MV-4-11 (cell line): ENCODE measurements around the gene MAN1A2.
"Not testable (repeated sequence)": the region's sequence is repeated elsewhere in the genome, so short reads cannot be mapped to it uniquely, and the experiment has no call there.

Experiments
- DNase-seq: peaks from one replicate; lab custom pipeline; 2025; lab: John Stamatoyannopoulos, UW

Gene MAN1A2

DNA sequence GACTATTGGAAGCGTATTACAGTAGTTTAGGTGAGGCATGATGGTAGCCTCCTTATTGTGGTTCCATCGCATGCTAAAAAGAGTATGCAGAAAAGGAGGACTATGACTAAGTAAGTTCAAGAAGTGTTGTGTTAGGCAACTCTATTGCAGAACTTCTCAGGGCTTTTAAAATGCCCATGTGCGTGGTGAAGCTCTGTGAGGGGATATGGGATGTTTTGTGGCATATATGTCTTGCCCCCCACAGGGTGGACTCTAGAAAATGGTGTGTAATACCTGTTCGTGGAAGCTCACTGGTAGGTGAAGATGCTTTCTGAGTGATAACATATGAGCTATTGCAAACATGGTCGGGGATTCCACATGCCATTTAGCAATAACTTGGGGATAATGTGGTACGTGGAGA lies 31.7 kb downstream of the MAN1A2 start:
- DNase-seq = peak; percentile 24

DNA sequence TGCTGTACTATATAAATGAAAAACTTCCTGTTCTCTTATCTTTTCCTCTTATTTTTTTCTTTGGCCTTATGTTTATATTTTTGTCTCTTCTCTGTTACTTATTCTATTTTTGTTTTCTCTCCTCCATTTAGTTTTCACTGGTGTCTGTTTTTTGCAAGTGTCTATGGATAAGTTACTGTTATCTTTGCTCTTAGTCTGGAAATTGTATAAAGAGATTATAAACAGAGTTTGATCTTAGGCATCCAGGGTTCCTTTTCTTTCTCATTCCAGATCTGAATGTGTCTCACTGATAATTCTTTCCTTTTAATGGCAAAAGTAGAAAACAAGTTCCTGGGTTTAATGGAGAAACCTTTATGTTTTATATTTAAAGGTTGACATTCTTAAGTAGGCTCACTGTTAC lies 34.5 kb downstream of the MAN1A2 start:
- no peak for DNase-seq

DNA sequence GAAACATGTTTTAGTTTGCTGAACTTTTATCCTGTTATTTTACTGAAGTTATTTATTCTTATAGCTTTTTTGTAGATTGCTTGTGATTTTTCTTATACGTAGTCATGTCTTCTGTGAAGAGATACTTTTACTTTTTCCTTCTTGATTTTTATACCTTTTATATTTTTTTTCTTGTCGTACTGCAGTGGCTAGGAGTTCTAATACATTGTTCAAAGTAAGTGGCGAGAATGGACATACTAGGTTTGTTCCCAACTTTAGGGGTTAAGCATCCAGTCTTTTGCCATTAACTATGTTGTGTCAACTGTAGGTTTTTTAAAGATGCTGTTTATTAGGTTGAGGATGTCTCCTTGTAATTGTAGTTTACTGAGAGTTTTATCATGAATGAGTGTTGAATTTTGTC lies 36.3 kb downstream of the MAN1A2 start:
- DNase-seq = no peak

DNA sequence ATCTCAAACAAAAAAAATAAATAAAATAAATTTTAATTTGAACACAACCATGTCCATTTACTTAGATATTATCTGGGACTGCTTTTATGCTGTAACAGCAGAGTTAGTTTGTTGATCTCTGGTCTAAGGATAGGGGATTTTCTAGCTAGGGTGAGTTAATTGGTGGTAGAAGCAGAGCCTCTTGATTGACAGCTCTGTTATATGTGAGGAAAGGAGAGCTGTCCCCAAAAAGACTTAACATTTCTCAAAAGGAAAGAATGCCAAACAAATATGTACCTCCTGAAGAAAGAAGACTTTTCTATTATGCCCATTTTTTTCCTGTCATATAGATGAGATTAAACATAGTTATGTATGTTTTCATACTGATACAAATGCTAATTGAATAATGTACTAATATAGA lies 37.8 kb downstream of the MAN1A2 start:
- no peak for DNase-seq

DNA sequence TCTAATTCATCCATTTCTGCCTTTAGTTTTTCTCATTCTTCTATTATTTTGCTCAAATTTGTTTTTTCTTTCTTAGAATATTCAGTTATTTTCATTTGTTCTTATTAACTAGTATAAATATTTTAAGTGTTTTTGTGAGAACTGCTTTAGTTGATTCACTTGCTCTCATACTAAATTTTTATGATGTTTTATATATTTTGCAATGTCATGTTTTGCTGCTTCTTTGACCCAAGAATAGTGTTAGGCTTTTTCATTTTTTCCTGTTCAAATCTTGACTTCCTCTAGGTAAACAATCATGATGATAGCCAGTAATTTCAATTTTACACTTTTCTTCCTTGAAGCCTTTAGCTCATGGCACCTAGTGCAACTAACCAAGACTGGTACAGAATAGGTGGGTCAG lies 45.2 kb downstream of the MAN1A2 start:
- DNase-seq = no peak

DNA sequence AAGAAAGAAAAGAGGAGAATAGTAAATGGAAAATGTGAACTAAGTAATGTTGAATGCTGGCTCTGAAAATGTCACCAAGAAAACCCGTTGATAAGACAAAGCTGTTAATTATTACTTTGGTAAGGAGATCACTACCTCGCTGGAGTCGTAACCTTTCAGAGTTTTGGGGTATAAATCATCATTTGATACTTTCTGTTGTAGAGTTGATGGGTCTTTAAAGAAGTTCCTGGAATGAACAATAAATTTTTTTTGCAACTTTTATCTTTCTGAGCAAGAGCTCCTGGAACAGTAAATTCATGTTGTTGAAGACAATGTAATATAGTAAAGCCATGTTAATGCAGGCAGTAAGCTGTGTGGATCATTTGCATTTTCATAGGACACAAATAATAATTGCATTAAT lies 46.2 kb downstream of the MAN1A2 start:
- DNase-seq = no peak

DNA sequence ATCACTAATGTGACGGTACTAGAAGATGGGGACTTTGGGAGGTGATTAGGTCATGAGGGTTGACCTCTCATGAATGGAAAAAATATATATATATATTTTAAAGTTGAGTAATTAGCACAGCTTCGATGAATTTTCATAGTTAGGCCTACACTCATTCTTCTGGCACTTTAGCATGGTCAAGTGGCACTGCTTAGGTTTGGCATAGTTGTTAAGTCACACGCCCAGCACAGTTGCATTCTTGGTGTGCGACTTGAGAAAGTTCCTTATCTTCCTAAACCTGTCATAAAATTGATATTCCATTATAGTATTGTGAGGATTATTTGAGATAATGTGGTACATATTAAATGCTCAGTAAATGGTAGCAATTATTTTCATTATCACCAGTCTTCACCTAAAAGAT lies 47.7 kb downstream of the MAN1A2 start:
- DNase-seq = no peak

DNA sequence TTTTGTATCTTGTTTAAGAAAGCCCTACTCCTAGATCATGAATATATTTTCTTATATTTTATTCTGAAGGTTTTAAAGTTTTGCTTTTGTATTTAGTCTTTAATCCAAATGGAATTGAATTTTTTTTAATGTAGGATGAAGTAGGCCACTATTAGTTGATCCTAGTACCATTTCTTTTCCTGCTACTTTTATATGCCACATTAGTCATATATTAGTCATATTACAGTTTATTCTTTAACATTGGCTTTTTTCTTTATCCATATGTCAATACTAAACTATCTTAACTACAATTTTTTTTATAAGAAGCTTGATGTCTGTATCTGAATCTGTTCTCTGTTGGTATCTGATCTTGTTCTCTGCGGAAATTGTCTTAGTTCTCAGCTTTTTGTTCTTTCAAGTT lies 48.8 kb downstream of the MAN1A2 start:
- DNase-seq = no peak

DNA sequence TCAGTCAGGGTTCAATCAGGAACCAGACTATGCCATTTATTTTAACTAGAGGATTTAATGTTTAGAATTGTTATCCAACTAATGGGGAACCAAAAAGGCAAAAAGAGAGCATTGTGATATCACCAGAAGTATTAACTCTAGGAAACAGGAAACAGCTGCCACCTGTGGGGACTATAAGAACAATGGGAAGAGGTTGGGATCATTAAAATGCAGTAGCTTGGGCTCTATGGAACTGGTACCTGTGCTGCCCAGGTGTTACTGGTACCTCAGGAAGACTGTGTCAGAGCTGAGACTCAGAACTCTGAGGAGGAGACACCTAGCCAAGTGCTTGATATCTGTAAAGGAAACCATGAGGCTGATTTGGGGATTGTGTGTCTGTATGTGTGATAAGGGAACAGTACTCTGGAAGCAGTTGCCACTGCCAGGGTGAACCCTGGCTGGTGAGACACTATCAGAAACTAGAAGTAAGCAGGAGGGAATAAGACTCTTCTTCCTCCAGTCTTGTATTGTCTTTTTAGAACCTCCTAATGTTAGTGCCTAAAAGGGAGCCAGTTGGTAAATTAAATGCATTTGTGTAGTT lies 49.4 kb downstream of the MAN1A2 start:
- DNase-seq = no peak

DNA sequence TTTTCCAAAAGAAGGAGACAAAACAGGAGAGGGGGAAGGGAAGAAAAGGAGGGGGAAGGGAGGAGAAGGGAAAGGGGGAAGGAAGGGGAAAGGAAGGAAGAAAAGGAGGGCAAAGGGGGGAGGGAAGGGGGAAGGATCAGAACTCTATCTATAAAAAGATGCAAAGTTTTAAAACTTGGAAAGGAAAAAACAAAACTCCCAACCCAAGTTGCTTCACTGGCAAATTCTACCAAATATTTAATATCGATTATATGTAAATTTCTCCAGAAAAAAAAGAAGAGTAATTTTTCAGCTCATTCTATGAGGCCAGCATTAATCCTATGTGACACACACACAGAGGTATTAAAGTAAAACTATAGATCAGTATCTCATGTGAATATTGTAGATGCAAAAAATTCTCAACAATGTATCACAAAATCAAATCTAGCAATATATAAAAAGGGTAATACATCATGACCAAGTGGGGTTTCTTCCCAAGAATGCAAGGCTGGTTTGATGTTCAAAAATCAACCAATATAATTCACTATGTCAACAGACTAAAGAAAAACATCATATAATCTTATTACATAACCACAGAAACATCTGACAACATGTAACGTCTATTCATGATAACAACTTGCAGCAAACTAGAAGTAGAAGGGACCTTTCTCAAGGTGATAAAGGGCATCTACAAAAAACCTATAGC lies 57.9 kb downstream of the MAN1A2 start:
- no peak for DNase-seq

DNA sequence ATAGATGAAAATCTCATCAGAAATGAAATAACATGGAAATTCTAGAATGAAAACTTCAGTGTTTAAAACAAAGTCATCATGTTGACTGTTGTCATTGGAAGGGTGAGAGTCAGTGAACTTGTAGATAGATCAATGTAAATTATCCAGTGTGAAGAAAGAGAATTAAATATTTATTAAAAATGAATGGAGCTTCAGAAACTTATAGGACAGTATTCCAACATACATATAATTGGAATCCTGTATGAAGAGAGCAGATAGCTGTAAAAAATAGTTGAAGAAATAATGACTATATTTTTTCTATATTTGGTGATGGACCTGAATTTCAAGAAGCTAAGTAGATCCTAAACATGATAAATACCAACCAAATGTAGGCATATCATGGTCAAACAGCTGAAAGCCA lies 60.0 kb downstream of the MAN1A2 start:
- DNase-seq = no peak

DNA sequence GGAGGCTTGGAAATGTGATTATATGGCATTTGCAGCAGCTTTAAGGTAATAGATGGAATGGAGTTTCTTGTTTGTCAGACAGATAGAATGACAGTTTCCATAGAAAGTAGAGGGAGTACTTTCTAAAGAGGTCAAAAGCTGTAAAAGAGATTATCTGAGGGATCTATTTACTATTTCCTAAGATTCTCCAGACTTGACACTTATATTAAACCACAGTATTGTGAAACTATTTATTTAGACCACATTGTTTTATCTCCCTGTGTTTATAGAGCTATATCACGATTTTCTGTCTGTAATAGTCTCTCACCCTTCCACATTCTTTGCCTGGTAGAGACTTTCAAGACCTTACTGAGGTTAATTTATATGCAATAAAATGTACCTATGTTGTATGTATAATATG lies 66.7 kb downstream of the MAN1A2 start:
- DNase-seq = no peak

DNA sequence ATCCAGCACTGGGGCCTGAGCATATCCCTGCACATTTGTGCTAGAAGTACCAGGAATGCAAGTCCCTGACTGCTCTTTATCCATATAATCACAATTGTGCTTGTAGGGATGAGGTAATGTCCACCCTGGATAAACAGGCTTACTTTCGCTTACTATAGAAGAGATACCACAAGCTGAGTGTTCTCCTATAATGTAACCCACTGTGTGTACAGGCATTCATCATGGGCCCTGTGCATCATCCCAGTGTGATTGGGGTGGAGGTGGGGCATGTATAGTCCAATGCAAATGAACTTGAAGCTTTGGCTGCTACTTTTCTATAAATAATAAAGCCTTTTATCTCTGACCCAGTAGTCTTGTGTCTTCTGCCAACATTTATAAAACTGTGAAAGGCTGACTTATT lies 69.3 kb downstream of the MAN1A2 start:
- DNase-seq = no peak

DNA sequence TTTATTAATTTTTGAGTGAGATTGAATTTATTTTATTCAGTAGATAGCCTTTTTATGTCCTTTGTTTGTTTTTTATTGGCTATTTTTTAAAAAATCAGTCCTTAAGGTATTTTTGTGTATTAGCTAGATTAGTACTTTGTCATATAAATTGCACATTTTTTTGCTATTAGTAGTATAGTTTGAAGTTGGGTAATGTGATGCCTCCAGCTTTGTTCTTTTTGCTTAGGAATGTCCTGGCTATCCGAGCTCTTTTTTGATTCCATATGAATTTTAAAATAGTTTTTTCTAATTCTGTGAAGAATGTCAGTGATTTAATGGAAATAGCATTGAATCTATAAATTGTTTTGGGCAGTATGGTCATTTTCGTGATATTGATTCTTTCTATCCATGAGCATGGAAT lies 80.4 kb downstream of the MAN1A2 start:
- DNase-seq = no peak

DNA sequence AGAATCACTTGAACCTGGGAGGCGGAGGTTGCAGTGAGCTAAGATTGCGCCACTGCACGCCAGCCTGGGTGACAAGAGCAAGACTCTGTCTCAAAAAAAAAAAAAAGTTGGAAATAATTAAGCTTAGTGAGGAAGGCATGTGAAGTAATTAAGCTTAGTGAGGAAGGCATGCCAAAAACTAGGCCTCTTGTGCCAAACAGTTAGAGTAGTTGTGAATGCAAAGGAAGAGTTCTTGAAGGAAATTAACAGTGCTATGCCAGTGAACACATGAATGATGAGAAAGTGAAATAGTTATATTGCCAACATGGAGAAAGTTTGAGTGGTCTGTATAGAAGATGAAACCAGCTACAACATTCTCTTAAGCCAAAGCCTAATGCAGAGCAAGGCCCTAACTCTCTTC lies 85.0 kb downstream of the MAN1A2 start:
- no peak for DNase-seq

DNA sequence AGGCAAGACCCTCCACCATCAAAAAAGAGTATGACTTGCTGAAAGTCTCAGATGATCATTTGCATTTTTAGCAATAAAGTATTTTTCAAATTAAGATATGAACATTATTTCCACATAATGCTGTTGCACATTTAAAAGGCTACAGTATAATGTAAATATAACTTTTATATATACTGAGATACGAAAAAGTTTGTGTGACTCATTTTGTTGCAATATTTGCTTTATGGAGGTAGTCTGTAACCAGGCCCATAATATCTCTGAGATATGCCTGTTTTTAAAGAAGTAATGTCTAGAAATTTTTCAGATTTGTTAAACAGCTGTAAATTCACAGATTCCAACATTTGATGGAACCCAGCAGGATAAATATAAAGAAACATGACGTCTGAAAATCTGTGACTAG lies 86.7 kb downstream of the MAN1A2 start:
- DNase-seq = no peak

DNA sequence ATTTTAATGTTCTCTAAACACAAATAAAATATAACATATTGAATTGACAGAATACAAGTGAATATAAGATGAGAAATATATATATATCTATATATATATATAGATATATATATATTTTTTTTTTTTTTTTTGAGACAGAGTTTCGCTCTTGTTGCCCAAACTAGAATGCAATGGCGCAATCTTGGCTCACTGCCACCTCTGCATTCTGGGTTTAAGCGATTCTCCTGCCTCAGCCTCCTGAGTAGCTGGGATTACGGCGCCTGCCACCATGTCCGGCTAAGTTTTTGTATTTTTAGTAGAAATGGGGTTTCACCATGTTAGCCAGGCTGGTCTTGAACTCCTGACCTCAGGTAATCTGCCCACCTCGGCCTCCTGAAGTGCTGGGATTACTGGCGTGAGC lies 91.2 kb downstream of the MAN1A2 start:
- DNase-seq = not testable (repeated sequence)

DNA sequence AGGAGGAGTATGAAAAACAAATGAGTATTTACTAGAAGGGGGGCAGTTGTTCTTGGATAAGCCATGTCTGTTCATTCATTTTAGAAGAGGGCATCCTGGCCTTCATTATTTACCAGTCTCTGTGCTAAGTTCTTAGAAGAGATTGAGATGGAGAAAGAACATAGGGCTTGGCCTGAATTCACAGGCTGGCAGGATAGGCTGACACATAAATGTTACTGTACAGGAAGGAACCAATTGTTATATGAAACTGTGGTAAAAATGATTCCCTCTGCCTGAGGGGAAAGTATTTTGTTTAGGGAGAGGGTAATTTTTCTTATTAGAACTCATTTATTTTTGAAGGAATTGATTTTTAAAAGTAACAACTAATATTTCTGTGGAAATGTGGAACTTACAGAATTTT lies 99.5 kb downstream of the MAN1A2 start:
- no peak for DNase-seq

DNA sequence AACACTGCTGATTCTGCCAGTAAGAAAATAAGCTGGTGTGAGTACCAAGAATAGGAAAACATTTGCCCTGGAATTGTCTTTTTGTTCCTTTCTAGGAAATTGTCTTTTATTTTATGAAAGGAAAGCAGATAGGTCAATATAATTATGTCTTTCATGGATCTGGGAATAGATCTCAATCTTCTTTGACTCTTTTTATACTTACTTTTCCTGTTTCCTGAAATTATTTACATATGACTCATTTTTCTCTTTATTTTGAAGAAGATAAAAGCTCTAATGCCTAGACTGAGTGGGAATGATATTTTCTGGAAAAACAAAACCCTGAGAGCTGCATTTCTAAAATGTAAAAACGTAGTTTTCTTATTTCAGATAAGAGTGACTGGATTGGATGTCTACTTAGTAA lies 100.1 kb downstream of the MAN1A2 start:
- no peak for DNase-seq

DNA sequence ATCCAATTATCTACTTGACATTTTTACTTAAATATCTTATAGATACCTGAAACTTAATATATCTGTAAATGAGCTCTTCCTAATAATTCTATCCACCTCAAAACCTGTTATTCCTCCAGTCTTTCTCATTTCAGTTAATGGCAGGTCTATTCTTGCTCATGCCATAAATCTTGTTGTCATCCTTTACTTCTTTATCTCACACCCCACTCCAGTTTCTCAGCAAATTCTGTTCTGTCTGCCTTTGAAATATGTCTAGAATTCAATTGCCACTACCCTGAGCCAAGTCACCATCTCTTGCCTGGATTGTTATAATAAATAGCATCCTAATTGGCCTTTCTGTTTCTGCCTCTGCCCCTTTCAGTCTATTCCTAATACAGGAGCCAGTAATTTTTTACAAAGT lies 105.8 kb downstream of the MAN1A2 start:
- DNase-seq = no peak

DNA sequence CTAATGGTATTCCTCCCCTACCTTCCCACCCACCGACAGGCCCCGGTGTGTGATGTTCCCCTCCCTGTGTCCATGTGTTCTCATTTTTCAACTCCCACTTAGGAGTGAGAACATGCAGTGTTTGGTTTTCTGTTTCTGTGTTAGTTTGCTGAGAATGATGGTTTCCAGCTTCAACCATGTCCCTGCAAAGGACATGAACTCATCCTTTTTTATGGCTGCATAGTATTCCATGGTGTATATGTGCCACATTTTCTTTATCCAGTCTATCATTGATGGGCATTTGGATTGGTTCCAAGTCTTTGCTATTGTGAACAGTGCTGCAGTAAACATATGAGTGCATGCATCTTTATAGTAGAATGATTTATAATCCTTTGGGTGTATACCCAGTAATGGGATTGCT lies 108.2 kb downstream of the MAN1A2 start:
- DNase-seq = not testable (repeated sequence)

DNA sequence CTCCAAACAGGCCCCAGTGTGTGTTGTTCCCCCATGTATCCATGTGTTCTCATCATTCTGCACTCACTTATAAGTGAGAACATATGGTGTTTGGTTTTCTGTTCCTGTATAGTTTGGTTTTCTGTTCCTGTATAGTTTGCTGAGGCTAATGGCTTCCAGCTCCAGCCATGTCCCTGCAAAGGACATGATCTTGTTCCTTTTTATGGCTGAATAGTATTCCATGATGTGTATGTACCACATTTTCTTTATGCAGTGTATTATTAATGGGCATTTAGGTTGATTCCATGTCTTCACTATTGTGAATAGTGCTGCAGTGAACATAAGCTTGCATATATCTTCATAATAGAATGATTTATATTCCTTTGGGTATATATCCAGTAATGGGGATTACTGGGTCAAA lies 111.8 kb downstream of the MAN1A2 start:
- DNase-seq = no peak

DNA sequence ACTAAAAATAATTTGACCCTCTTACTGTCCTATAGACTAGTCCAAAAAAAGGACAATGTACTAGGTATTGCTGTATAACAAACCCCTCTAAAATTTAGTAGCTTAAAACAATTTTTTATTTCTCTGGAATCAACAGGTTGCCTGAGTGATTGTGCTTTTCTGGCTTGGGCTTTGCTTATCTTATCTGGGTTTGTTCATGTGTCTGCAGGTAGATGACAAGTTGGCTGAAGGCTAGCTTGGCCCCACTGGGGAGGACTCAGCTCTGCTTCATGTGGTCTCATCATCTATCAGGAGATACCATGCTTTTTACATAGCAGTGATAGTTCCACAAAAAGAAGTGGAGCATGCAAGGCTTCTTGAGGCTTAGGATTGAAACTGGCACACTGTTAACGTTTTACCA lies 114.2 kb downstream of the MAN1A2 start:
- no peak for DNase-seq

DNA sequence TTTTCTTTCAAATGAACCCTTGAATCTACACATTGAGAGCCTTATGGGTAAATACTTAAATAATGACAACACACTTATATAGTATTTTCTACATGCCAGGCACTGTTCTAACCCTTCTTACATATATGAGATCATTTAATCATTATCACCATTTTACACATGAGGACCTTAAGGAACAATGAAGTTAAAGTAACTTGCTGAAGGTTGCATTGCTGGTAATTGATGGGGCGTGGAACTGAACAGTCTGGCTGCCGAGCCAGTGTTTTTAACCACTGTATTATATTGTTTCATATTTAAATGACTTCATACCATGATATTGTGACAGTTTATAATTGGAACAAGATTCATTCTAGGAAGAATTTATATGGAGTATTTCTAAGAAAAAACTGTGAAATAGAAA lies 126.7 kb downstream of the MAN1A2 start:
- no peak for DNase-seq
